GM21360 (cell line): ENCODE measurements around the gene ATG10.
A peak's percentile ranks its signal among the peaks of the same experiment; 100 is the strongest.
"Not testable (repeated sequence)": the region's sequence is repeated elsewhere in the genome, so short reads cannot be mapped to it uniquely, and the experiment has no call there.

Experiments
- ATAC-seq: cut with Tn5 transposase; IDR thresholded peaks from one replicate; pipeline ENCODE4 v1.9.1; 2021; ENCODE audit warnings: mild to moderate bottlenecking, moderate library complexity; ENCODE audit not compliant: unreplicated experiment

ATG10 gene

DNA sequence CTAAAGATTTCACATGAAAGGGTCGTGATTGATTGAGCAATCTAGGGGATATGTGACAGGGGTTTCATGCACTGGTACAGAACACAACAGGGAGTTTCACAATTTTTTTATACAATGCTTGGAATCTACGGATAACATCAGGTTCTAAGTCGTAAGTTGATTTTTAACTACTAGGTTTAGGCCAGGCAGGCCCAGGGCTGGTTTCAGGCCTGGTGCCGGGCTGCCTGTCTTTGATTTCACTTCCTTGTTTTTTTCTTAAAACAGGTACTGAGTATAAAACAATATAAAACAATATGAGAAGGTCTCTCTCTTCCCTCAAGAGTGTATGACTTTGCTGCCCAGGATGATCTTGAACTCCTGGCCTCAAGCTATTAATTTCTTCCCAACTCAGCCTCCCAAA is 301.6 kb downstream of the ATG10 start:
- not testable (repeated sequence) for ATAC-seq

DNA sequence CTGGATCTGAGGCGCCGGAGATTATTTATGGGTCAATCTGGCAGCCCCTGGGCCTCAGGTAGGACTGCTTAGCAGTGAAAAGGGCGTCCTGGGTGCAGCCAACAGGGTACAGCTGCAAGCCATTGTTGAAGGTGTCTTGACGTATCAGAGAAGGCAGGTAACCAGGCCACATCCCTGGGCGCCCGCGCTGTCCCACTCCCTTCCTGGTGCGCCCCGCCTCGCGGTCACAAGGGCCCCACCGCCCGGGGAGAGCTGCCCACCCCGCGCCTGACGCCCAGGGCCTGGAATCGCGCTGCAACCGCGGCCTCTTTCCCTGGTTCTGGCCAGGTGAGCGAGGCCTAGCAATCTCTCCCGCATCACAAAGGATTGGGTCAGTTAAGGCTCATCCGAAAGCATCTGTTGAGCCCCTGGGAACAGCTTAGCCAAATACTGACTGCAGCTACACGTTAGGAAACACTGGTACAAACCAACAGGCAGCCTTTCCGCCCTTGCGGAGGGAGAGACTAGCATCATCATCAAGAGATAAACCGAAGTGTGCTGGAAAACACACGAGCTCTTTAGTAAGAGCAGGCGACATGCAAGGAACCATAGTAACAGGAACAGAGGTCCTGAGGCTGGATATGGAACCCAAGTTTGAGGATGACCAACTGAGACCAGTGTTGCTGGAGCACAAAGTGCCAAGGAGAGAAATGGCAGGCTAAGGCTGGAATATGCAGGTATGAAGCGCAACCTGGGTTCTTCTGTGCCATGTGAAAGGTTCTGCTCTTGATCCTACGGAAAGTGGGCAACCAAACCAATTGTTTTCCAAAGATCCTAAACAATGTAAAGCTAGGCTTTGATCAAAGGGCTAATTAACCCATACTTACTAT is 302.8 kb downstream of the ATG10 start:
- ATAC-seq = no peak

DNA sequence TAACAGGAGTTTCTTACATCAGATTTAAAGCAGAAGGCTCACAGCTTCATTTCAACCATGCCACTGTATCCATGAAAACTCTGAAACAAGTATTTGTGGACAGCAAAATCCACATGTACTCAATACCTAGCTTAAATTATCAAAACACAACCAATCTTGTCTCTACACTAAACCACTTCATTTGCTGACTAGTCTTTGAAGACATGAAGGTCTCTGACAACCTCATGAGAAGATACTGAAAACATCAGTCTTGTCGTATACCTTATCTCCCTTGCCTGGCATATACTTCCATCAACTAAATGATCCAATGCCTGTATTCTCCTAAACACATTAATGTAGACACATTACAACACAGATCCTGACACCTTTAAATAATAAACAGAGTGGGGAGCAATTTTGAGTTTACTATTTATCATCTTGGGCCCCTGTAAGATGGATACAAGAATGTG is 303.4 kb downstream of the ATG10 start:
- ATAC-seq = no peak

DNA sequence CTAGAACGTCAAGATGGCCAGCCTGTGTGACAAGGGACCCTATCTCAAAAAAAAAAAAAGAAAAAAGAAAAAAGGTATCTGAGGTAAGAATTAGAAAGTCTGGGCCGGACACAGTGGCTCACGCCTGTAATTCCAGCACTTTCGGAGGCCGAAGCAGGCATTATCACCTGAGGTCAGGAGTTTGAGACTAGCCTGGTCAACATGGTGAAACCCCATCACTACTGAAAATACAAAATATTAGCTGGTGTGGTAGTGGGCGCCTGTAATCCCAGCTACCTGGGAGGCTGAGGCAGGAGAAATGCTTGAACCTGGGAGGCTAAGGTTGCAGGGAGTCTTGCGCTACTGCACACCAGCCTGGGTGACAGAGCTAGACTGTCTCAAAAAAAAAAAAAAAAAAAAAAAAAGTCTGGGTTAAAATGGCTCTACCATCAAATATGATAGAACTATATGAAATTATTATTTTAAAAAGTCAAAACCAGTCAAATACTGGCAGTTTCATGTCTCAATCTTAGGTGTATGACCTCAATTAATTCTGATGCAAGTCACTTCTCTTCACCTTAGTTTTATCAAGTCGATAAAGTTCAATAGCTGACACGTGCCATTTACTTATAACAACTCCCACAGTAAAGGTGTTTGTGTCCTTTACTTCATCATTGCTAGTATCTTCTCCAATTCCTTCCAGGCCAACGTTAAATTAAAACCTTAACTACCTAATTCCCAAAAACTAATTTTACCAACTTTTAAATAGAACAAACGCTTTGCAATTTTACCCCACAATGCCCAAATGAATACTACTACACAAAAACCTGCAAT is 305.2 kb downstream of the ATG10 start:
- ATAC-seq = no peak

DNA sequence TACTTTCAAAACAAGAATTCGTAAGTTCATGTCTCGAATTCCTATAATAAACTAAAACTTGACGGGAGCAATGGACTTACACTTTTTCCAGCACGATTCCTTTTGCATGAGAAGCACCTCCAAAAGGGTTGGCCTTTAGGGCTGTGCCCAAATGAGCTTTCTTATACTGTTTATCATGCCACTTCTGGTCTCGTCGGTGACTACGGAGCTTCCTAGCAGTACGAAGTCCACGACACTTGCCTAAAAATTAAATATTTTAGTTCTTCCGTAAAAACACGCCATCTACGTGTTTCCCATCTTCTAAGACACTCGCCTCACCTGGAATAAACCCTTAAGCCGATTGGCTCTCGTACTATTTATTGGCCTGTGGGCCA is 305.8 kb downstream of the ATG10 start:
- ATAC-seq = no peak

DNA sequence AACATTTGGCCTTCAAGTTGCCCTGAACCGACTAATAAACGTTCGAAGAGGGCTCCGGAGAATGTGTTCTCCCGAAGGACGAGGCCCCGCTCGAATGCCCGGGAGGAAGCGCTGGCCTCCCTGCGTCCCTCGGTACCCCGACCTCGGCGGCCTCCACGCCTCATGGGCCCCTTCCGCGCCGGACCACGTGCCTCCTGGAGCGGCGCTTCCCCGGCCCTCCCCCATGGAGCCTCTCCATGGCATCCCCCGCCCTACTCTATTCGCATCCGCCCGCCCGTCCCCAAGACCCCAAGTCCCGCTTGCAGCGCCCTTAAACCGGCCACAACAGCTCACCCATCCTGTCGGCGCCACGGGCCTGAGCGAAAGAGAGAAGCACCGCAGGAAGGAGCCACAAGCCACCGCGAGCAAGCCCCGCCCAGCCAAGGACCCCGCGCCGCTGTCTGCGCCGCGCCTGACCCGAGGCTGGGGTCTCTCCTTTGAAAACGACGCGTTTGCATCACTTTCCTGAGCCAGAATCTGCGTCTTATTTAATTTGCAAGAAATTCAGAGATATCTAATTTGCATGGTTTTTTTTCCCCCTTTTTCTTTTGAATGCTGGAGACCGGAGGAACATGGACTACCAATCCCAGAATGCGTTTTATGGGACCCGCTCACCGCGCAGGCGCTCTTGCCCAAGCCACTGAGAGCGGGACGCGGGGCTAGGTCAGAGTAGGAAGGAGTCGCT is 306.3 kb downstream of the ATG10 start, which contains the start of gene RPS23:
RPS23 (minus strand) TSS at position 368 of the 724 bp plus-strand sequence; CDS start at position 337, 31 bp downstream.
- ATAC-seq = peak; percentile 92

DNA sequence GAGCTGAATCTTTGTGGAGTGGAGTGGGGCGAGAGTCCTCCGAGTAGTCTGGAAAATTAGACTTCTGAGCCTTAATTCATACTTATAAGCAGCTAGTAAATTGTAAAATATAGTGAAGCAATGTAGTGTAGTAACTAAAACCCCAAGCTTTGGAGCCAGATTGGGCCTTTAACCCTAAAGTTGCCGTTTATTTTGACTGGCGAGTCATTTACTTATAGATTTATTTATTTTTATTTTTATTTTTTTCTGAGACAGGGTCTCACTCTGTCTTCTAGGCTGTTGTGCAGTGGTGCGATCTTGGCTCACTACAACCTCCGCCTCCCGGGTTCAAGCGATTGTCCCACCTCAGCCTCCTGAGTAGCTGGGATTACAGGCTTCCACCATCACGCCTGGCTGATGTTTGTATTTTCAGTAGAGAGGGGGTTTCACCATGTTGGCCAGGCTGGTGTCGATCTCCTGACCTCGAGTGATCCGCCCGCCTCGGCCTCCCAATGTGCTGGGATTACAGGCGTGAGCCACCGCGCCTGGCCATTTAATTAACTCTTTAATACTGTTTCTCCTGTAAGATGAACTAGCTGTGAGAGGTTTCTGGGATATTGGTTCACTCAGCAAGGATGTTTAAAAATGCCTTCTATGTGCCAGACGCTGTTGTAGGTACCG is 307.0 kb downstream of the ATG10 start:
- ATAC-seq = no peak

DNA sequence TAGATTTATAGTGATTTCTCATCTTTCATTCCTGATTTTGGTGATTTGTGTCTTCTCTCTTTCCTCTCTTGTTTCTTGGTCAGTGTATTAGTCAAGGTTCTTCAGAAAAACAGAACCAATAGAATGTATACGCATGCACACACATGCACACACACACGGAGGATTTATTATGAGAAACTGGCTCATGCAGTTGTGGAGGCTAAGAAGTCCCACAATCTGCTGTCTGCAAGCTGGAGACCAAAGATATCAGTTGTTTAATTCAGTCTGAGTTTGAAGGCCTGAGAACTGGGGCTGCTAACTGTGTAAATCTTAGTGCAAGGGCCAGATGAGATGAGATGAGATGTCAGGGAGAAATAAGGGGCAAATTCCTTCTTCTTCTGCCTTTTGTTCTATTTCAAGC is 312.1 kb downstream of the ATG10 start:
- no peak for ATAC-seq

DNA sequence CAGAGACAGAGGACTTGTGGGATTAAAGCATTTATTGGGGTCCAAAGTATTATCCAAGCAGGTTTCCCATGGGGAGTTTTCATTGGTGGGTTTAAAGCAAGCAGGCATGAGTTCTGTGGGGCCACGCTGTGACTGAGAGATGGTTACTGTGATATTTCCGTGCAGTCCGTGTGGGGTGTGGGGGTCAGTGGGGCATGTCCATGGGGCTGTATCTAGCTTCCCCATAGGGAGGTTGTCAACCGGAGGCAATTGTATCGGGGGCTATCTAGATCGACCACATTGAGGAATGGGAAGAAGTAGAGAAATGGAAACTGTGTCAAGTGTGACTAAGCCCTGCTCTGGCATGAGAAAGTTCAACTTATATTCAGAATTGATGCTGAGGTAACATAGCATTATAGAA is 313.4 kb downstream of the ATG10 start:
- no peak for ATAC-seq

DNA sequence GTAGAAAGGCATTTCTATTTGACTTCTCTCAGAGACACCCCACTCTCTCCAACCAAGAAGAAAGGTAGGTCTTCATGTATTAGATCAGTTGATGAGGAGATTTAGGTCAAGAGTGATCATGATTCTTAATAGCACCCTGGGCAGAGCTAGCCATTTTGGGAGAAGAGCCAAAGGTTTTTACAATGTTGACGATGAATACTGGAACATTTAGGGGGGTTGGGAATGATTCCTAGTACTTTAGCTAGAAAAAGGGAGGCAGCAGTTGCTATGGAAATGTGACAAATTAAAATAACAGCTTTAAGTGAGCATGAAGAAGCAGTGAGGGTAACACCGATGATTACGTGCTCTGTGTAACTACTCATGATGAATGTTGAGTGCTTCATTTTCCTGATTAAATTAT is 315.8 kb downstream of the ATG10 start:
- no peak for ATAC-seq

DNA sequence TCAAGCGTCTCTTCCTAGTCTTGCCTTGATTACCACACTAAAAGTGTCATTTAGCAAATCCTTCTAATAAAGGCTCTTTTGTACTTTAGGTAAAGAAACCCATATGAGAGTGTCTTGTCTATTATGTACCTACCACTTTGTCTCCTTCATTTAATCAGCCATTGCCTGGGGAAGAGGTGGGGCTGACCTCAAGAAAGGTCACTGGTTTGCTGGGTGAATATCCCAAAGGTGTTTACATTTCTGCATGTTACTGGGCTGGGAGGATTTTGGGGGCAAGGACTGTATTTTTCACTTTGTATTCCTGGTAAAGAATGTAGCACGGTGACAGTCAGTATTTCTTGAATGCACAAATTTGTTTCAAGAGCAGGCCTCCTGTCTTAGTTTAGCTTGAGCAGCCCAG is 318.2 kb downstream of the ATG10 start:
- no peak for ATAC-seq

DNA sequence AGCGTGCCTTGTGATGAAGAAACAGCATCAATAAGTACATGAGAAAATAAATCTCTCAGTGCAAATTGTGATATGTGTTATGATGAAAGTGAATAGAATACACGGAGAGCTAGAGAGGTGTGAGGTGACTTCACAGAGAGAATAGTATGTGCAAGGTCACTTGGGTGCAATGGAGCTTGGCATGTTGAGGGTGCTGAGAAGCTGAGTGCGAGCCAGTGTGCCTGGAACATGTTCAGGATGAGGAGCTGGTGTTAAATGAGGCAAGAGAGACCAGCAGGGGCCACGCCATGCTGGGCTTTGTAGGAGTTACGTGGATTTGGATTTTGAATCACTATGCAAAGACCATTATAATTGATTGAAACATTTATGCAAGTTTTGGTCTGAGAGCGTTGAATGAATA is 319.1 kb downstream of the ATG10 start:
- ATAC-seq = no peak

DNA sequence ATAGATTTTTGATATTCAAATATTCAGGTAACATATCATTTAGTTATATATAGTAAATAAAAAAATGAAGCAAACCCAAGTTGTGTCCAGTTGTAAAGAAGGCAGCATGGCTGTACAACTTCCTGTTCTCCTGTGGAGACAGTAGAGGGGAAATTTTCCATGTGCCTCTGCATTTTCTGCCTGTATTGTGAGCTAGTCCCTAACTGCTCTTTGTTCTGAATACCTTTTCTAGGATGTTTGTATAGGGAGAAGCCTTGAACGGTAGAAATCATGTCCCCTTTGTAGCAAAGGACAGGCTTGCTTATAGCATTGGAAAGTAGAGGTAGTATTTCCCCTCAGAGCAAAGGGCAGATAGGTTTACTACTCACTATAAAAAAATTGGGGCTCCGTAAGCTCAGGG is 319.6 kb downstream of the ATG10 start:
- ATAC-seq = no peak

DNA sequence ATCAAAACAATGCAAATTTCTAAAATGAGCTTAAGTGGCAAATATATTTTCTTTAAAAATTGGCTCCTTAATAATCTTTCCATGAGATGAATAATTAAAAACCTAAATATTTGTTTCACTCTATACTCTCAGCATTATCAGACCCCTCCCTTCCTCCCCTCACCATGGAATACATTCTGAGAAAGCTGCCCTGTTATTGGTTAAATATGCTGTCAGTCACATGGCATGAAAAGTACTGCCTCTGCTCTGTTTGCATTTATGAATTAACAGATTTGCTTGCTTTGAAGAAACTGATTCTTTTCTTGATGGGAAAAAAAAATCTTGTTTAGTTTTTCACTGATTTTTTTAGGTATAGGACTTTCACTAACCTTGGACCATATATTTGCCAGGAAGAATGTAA is 323.3 kb downstream of the ATG10 start:
- no peak for ATAC-seq

DNA sequence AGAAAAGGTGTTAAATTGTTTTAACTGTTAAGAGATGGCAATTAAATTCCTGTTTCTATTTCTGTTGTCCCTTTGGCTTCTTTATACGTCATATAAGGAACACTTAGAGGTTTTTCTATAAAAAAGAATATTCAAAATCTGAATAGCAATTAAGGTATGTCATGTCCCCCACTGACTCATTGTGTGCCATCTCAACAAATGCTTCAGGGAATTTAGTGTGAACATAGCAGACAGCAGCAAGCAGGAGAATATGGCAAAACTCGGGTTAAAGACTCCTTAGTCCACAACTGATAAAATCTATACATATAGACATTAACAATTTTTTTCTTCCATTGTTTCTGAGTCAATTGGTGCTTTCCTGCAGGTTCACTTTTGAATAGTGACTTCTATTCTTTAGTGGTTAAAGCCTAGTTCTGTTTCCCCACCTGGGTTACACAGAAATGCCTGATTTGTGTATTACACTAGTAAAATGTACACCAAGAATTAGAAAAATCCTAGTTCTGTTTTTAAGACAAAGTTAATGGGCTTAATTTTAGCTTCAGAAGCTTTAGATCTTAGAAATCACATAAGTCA is 324.2 kb downstream of the ATG10 start:
- no peak for ATAC-seq

DNA sequence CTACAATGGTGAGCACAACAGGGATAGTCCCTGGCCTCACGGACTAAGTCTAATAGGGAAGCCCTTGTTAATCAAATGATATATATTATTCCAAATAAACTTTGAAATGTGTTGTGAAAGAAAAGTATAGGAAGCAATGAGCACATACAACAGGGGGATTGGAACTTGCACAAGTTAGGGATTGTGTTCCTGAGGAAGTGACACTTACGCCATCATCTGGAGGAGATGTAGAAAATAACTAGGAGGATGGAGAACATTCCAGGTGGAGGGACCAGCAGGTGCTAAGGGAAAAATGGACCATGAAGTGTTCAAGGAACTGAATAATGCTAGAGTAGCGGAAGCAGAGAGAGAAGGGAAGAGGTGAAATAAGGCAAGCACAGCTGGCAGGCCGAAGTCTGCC is 325.1 kb downstream of the ATG10 start:
- no peak for ATAC-seq

DNA sequence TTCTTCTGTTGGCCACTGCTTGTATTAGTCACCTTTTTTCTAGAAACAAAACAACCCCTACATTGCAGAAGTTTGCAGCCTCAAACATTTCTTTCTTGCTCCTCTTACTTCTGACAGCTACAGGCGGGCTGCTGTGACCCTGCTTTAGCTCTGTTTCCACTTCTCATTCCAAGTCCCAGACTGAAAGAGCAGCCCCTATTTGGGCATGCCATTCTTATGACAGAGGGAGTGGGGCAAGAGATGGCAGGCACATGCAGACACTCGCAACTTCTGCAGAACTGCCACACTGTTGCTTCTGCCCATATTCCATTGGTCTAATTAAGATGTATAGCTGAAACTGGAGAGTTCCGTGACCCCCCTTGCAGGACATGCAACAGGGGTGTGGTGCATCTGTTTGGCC is 325.9 kb downstream of the ATG10 start:
- ATAC-seq = no peak

DNA sequence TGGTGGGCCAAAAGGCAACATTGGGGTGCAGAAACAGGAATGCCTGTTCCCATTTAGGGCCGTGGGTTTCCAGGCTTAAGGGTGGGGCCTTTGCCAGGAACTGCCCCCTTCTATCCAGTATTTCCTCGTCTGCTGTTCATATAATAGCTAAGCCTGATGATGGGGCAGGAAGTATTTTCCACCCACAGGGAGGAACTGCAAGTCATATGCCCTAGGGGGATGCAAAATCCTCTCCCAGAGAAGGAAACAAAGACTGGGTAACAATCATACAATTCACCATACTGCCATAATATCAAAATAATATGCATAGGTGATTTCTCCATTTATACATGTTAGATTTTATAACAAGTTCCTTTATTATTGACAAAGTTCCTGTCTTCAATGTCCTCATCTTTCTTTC is 326.8 kb downstream of the ATG10 start:
- ATAC-seq = no peak

DNA sequence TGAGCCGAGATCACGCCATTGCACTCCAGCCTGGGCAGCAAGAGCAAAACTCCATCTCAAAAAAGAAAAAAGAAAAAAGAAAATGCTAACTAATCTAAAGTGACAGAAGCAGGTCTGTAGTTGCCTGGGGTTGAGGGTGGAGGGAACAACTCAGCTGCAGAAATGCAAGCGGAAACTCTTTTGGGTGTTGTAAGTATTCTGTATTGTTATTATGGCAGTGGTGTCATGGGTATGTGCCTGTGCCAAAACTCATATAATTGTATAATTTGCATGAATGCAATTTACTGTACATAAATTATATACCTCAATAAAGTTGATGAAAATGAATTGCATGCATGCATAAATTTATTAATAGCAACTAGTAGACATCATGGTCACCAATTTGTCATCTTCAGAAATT is 329.4 kb downstream of the ATG10 start:
- no peak for ATAC-seq
